NCI-H1930 (cell line): ENCODE measurements around the gene CELF2.

Source experiments
- DNase-seq, 2 experiments: peaks; one replicate each; lab custom pipeline; 2025; lab: John Stamatoyannopoulos, UW

Gene CELF2

DNA sequence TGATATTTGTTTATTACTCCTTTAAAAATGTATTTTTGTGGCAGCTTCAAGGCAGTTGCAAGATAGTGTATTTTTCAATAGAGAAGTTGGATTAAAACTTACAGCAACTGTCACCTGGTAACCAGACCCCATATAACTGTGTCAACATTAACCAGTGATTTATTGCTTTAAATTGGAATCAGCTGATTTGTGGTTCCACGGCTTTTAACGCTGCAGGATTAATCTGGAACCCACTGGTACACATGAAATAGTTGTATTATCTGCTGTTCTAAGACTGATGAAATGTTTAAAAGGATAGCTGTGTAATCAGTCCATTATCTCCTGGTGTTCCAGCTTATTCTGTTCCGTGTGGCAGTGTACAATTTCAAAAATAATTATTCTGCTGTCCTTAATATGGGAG is 180.2 kb downstream of the CELF2 start:
- no peak for DNase-seq

- DNase-seq: no peak
Measured at GRCh38 chr10:11201911-11202310, 184.2 kb downstream of the CELF2 start.

- no peak for DNase-seq
Measured at GRCh38 chr10:11204351-11204942, 186.8 kb downstream of the CELF2 start.

DNA sequence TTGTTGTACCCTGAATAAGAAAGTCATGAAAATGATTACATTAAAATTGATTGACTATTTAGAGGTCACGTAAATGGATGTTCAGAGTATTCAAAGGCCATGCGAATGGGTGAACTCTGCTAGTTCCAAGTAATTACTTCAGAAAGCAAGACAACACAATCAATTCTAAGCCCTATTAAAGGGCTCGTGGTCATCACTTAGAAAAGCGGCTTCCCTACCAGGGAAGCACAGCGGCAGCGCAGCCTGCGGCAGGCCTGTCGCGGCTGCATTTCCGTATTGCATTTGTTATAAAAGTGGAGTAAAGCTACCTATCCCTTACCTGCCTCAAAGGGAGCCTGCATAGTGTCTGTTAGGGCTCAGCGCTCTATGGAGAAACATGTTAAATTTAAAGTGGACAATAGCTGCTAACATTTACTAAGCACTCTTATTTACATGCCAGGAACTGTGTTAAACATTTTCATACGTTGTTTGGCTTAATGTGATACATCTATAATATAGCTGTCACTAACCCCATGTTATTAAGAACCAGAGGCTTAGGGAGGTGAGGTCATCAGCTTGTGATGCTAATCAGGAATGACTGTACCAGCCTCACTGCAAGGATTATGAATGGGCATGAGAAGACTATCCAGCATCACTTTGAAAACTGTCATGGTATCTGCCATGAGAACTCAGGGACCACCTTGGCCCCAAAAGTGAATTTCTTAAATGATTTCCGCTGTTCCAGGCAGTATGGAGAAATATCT is 187.5 kb downstream of the CELF2 start:
- DNase-seq: no peak

GRCh38 chr10:11206676-11207559 is 189.2 kb downstream of the CELF2 start:
- no peak for DNase-seq

DNA sequence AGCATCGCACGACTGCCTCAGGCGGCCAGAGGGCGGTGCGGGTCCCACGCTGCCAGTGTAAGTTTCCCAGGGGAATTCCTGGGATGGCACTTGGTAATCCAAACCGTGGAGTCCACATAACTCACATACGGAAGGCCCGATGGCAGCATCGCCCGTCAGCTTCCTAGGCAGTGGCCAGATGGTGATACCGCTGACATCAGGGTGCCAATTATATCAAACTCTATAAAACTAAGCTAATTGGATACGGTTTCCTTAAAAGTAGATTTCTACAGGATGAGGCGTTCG is 189.8 kb downstream of the CELF2 start:
- DNase-seq: no peak

GRCh38 chr10:11208243-11208642 is 190.6 kb downstream of the CELF2 start:
- no peak for DNase-seq

GRCh38 chr10:11208908-11209829 is 191.5 kb downstream of the CELF2 start:
- DNase-seq: no peak

DNA sequence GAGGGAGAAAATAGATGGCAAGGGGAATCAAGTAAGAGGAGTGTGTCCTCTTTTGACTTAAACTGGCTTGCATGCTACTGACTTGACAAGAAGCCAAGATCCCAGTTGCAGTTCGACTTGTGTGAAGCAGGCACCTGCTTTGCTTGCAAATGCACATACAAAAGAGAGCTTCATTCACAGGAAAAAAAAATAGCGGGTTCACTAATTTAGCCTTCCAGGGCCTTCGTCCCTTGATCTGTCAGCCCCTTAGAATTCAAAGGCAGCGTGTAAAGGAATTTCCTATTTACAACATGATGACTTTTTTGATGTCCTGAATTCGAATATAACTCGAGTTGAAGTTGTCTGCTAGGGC is 192.1 kb downstream of the CELF2 start:
- no peak for DNase-seq

DNA sequence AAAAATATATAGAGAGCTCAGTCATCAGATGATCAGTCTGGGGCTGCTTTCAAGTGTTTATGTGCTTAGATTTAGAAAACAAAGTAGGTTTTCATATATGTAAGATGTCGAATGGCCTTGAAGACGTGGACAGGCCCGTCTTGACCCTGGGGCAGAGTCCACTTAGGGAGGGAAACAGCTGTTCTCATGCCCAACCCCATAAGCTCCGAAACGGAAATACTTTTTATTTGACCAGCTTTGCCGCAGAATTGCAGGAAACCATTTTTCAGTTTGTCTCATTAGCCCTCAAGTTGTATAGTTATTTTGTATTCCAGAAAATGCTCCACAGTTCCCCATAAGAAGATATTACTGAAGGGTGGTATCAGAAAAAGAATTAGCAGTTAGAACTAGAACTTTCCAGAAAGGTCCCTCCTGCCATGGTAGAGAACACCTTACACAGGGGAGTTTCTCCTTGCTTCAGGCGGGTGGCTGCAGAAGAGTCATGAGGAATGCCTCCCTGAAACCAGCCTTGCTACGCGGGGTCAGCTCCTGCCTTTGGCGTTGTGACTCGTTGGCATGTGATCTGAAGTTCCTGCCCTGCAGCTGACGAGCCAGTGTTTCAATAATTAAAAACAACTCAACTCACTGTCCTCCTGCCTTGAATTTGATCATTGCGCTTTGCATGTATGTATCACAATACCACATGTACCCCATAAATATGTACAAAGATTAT is 192.7 kb downstream of the CELF2 start:
- no peak for DNase-seq

DNA sequence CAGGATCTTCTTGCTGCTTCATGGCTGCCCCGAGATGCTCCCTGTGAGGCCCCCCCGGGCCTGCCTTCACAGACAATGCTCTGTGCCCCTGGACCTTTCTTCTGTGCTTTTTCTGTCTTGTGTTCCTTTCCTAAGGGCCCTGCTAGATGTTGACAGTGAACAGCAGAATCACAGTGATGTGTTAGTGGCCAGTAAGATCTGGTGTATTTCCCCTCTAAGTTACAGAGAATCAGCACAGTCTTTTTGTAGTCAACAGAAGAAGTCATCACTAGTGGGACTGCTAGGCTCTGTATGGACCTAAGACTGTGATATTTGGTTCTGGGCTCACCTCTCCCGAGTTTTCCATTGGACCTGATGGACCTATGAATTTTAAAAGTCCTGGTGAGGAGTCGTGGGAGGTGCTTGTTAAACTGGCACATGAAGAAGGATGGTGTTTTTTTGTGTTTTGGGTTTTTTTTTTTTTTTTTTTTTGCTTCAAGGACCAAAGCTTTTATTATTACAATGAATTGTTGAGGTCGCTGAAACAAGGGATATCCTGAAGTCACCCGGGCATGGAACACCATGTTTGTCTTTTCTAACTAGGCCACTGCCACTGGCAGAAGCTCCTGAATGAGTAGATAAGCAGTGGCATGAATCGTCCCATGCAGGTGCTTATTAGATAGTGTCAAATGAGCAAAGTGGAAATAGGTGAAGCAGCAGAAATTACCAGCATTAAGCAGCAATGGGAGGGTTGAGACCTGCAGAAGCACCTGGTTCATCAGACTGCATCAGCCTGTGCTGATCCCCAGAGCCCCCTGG is 194.8 kb downstream of the CELF2 start:
- DNase-seq: no peak

DNA sequence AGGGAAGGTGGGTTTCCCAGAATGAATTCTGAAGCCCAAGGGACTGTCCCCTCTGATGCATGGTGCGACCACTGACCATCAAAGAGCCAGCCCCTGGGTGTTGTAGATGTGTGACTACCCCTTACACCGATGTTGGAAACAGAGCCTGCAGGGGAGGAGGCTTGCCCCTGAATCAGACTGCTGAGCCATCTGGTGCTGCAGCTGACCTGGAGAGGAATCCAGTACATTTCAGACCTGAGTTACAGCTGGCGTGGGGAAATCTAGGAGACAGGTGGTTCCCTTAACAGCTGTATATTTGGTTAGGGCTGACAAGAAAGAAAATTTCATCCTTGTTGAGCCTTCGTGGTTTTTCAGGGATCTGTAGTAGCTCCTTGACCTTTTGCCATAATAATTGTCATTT is 195.5 kb downstream of the CELF2 start:
- DNase-seq: no peak

DNA sequence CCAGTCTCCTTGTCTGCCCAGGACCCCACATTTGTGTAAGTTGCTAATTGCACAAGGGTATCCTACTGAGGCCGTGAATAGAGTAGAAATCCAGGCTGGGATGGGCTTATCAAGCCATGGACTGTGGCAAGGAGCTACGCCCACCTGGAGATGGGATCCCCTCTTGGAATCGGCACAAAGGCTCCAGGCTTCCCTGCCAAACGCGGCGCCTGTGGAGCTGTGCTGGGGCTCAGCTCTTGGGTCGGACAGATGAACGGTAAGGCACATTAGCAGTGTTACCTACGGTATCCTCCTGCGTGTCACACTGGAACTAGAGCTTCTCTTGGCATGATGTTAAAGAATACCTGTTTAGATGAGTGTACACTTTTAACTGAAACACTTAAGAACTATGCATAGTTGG is 196.7 kb downstream of the CELF2 start:
- no peak for DNase-seq

GRCh38 chr10:11215471-11215870 is 197.8 kb downstream of the CELF2 start:
- DNase-seq: no peak

GRCh38 chr10:11217521-11217920 is 199.8 kb downstream of the CELF2 start:
- no peak for DNase-seq

DNA sequence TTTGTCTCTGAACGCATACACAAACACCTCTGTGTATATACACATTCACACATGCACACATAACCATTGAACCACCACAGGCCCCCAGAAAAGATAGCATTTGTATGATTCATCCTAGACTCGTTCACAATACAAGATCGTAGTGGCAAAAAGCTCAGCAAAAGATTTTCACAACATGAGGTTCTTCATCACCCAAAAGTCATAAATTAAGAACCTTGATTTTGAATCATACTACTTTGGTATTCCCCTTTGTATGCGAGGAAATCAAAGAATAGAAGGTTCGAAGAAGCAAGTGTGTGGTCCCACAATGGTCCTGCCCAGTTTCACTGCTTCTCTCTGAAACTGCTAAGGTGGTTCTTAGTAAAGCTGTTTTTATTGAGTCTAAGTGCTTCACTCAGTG is 200.7 kb downstream of the CELF2 start:
- peak in 1 of 2 experiments; percentile 40 for DNase-seq

GRCh38 chr10:11219431-11219830 is 201.8 kb downstream of the CELF2 start:
- DNase-seq: no peak

DNA sequence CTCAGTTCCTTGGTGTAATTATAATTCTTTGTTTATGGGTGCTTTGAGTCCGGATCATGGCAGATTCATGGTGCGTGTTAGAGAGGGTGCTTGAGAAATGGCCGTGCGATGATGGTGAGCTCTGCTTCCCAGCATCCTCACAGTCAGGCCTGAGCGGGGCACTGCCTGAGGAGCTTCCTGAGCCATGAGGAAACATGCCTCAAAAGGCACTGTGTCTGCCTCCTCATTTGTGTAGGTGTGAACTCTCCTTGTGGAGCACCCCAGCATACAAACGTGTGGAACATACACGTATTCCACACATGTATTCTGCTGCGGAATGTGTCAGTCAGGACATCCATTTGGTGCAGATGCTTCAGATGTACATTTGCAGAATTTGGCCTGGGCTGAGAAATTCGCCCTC is 205.4 kb downstream of the CELF2 start:
- no peak for DNase-seq

DNA sequence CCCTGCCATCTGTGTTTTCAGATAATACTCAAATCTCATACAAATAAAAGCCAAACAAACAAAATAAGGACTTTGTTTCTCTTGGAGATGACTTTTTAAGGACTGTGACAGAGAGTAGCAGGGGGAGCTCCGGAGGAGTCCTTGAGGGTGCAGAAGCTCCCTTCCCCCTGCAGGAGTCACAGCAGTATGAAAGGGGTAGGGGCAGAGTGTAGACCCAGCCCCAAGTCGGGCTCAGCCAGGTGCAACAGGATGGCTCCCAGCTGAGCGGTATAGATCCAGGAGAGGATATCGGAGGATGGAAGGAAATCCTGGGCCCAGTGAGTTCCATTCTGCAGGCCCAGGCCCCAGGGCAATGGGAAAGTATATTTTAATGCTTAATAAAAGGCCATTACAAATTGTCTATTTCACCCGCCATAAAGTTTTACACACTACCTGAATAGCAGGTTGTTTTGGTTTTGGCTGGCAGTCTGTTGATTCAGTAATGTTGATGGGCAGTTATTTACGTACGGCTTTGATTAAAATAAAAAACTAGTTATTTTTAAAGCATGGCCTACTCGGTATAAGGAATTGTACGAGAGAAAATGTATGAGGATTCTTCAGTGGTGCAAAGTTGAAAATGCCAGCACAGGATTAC is 206.0 kb downstream of the CELF2 start:
- DNase-seq: no peak

GRCh38 chr10:11224321-11224720 is 206.6 kb downstream of the CELF2 start:
- no peak for DNase-seq
